Right forelimb (tissue), 1 donor: ENCODE measurements around the gene LYRM2.
"Not testable (repeated sequence)": the region's sequence is repeated elsewhere in the genome, so short reads cannot be mapped to it uniquely, and the experiment has no call there.

Experiments
- DNase-seq: peaks from one replicate; pipeline ENCODE4 v3.0.0-alpha.2; 2018

Gene LYRM2

GRCh38 chr6:89644864-89645263, 6.3 kb upstream of the LYRM2 start:
- no peak for DNase-seq

GRCh38 chr6:89643406-89643805, 4.9 kb upstream of the LYRM2 start:
- no peak for DNase-seq

GRCh38 chr6:89642956-89643355, 4.4 kb upstream of the LYRM2 start:
- no peak for DNase-seq

DNA sequence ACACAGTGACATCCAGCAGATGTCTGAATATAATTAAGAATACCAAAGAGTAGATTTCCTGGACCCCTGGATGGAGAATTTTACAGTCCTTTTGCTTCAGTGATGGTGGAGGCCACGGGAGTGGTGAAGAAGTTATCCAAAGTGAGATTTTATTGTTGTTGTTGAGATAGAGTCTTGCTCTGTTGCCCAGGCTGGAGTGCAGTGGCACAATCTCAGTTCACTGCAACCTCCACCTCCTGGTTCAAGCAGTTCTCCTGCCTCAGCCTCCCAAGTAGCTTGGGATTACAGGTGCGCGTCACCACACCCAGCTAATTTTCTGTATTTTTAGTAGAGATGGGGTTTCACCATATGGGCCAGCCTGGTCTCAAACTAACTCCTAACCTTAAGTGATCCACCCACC, 3.0 kb upstream of the LYRM2 start:
- DNase-seq = not testable (repeated sequence)

- no peak for DNase-seq
Observed at GRCh38 chr6:89640804-89641203, 2.3 kb upstream of the LYRM2 start.

- DNase-seq = no peak
Observed at GRCh38 chr6:89637960-89638319, 607 bp downstream of the LYRM2 start.

- DNase-seq = not testable (repeated sequence)
Observed at GRCh38 chr6:89636412-89636811, 2.1 kb downstream of the LYRM2 start.

GRCh38 chr6:89630488-89630887, 8.1 kb downstream of the LYRM2 start:
- no peak for DNase-seq

GRCh38 chr6:89623749-89624148, 14.8 kb downstream of the LYRM2 start:
- no peak for DNase-seq

GRCh38 chr6:89619567-89619966, 19.0 kb downstream of the LYRM2 start:
- no peak for DNase-seq

DNA sequence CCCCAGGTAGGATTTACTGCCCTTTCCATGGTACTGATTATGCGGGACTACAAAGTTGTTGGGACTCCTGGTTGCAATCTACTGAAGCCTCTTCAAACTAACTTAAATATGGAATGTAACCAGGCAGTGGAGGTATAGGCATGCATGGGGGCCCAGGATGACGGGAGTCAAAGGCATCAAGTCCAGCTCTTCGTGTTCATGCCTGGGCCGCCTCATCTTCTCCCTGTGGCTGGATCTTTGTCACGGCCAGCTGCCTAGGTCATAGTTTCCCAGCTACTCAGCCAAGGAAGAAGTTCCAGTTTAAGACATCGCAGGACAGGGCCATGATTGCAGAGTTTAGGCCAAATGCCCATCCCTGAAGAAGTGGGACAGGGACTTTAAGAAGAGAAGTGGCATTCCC, 20.5 kb downstream of the LYRM2 start:
- no peak for DNase-seq

DNA sequence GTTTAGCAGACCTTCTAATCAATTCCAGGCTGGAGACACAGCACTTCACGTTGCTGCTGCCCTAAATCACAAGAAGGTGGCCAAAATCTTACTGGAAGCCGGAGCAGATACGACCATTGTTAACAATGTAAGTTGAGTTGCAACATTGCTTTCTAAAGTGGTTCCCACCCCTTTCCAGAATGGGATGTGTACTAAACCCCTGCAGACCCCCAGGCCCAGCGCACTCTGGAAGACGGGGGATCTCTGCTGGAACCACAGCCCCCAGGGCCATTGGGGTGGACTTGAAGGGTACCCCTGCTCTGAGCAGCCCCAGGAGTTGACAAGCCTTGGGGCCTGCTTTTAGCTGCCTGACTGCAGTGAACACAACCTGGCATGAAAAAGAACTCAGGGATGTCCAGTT, 22.0 kb downstream of the LYRM2 start:
- no peak for DNase-seq

- DNase-seq = no peak
Observed at GRCh38 chr6:89615882-89616281, 22.7 kb downstream of the LYRM2 start.

- DNase-seq = no peak
Observed at GRCh38 chr6:89613790-89614189, 24.8 kb downstream of the LYRM2 start.

GRCh38 chr6:89612121-89612520, 26.4 kb downstream of the LYRM2 start:
- DNase-seq = no peak

- DNase-seq = no peak
Observed at GRCh38 chr6:89611666-89612065, 26.9 kb downstream of the LYRM2 start.

DNA sequence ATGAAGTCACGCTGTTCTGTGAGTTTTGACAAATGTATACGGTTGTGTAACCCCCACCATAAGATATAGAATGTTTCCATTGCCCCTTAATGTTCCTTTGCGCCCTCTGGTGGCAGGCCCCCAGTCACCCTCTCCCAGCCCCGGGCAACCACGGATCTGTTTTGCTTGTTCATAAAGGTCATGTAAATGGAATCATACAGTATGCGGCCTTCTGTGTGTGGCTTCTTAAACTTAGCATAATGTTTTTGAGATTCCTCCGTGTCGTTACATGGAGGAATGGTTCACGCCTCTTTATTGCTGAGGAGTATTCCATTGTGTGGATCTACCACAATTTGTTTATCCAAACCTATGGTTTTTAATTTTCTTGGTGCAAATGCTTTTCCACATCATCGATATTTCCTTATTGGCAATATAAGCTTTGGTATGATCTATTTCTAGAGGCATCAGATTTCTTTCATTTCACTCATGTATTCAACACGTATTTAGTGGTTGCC, 28.4 kb downstream of the LYRM2 start:
- DNase-seq = no peak

GRCh38 chr6:89605861-89606260, 32.7 kb downstream of the LYRM2 start:
- no peak for DNase-seq

DNA sequence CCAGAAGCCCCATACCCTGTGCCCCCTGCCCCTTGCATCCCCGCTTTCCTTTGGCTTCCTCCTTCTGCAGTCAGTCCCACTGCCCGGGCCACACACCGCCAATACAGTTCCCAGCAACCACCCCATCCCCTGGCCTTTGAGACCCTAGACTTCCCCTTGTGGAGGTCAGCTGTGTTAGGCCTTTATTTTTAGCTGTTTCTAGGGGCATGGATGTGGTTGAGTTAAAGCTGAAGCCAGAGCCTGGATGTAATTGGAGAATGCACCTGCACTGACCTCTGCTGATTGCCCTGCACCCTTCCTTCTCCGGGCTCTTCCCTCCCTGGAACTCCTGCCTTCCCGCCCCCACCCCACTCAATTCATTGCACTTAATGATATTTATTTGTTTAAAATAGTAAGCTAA, 33.9 kb downstream of the LYRM2 start:
- DNase-seq = no peak

GRCh38 chr6:89602166-89602565, 36.4 kb downstream of the LYRM2 start:
- DNase-seq = no peak

DNA sequence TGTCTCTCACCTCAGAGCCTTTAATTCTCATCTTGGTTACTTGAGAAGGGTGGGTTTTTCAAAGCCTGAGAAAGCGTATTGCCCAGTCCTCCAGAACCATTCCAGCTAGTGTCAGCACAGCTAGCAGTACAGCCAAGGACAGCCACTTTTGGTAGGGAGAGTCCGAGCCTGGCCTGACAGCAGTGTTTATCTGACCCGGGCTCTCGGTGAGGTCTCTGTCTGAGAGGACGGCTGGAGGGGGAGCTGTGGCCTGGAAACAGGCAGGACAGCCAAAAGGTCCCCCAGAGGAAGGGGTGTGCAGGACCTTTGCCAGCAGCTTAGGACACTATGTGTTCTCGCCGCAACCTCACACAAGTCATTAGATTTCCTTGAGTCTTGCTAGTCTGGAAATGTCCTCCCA, 38.8 kb downstream of the LYRM2 start:
- DNase-seq = no peak

DNA sequence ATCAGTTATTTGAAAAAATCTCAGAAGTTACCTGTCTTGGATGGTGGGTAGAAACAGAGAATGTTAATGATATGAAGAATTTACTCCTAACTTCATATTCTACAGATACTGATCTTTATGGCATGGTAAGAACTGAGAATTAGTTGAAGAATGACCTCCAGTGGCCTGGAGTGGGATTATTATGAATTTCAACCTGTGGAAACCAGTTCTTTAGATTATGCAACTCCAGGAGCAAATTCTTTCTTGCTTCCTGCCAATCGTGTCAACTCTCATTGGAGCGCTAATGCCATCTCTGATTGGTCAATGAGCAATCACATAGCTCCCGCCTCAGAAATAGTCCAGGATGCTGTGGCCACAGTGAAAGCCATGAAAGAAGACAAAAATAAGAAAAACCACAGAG, 40.6 kb downstream of the LYRM2 start:
- DNase-seq = no peak

DNA sequence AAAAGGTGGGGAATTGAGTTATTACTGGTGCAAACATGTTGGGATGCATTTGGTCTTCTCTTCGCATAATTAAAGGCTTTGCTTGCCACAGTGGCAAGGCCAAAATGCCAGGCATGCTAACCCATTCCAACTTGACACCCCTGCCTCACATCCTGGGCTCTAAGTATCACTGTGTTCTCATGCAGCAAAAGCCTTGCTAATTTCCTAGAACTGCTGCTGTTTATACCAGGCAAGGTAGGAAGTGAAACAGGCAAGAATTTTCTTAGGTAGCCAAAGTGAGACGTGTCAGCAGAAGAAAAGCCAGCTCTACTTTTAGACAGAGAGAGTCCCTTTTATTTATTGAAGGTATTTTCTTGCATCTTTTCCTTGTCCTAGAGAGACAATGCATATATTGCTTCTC, 41.2 kb downstream of the LYRM2 start:
- DNase-seq = no peak

DNA sequence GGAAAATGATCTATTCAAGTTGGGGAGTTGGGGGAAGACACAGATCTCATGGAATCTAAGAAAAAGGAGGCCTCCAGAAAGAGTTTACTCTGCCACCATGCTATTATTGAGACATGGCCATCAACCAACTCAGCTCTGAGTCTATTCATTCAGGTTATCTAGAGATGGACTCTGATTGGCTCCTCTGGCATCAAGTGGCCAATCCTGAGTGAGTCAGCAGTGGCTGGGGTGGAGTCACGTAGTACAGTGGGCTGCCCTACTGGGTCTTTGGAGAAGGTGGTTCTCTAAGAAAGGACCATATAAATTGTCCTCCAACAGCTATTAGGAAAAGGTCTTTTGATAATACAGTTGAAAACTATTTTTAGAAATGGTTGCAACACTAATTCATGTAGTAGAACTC, 42.1 kb downstream of the LYRM2 start:
- no peak for DNase-seq

DNA sequence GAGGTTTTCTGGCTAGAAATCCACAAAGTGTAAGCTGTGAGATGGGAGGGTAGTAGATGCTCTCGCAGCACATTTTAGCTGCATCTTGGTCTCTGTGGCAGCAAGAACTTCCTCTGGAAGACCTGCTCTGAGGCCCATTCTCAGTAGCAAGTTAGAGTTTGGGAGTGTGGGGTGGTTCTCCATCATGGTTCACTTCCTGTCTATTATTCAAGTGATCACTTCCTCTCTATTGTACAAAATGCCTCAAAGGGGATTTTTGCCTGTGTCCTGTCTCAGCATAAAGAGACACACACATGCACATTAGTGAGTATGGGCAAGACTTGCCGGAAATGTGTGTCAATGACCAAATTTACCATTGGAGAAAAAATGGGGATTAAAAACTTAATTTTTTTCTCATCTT, 42.5 kb downstream of the LYRM2 start:
- DNase-seq = no peak

GRCh38 chr6:89591745-89592144, 46.8 kb downstream of the LYRM2 start:
- DNase-seq = no peak
